ENCODE measurements around the gene SLC43A3.
A peak's percentile ranks its signal among the peaks of the same experiment; 100 is the strongest.
"Not testable (repeated sequence)": the region's sequence is repeated elsewhere in the genome, so short reads cannot be mapped to it uniquely, and the experiment has no call there.

SLC43A3 gene

DNA sequence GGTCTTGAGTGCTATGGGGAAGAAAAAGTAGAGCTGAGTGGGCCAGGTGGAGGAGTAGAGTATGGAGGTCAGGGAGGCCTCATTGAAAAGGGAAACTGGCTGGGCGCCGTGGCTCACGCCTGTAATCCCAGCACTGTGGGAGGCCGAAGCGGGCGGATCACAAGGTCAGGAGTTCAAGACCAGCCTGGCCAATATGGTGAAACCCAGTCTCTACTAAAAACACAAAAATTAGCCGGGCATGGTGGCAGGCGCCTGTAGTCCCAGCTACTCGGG is 18.1 kb upstream of the SLC43A3 start:
- H3K4me1 Mint-ChIP-seq (ENCODE audit: low read depth); H3K27ac Mint-ChIP-seq; H3K36me3 Mint-ChIP-seq; H3K4me3 Mint-ChIP-seq; H3K27me3 Mint-ChIP-seq; H3K9me3 Mint-ChIP-seq (ENCODE audit: low read depth): not testable (repeated sequence)

DNA sequence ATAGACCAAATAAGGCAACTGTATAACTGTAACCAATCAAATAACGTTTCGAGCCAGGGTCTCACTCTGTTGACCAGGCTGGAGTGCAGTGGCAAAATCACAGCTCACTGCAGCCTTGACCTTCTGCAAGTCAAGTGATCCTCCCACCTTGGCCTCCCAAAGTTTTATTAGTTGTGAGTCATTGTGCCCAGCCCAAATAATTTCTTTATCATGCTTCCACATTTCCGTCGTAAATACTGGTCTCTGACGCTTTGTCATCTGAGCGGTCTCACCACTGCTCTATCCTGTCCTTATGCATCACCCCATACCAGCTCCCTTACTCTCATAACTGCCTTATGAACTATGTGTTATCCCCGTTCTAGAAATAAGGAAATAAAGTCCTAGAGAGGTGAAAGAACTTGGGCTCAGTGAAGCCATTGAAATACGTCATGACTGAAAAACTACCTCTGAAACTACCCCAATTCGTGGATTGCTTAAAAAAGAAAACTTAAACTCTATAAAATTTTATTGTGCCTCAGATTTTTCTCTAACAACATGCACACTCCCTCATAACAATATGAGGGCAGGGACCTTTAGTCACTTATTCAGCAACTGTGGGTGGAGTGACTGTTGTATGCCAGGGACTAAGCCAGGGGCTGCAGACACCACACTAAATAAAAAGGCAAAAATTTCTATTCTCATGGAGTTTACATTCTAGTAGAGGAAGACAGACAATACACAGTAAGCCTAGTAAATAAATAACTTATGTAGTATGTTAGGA is 17.6 kb upstream of the SLC43A3 start:
- peaks cover 3% of the 10 kb centered on the region for H3K27me3 Mint-ChIP-seq
- H3K9me3 Mint-ChIP-seq (ENCODE audit: low read depth), result no peaks in the 10 kb centered on the region
- no peaks in the 10 kb centered on the region for H3K4me1 Mint-ChIP-seq (ENCODE audit: low read depth)
- no peak overlapping the region for H3K4me3 Mint-ChIP-seq
- H3K27ac Mint-ChIP-seq, result no peak overlapping the region
- H3K36me3 Mint-ChIP-seq, result no peaks in the 10 kb centered on the region

DNA sequence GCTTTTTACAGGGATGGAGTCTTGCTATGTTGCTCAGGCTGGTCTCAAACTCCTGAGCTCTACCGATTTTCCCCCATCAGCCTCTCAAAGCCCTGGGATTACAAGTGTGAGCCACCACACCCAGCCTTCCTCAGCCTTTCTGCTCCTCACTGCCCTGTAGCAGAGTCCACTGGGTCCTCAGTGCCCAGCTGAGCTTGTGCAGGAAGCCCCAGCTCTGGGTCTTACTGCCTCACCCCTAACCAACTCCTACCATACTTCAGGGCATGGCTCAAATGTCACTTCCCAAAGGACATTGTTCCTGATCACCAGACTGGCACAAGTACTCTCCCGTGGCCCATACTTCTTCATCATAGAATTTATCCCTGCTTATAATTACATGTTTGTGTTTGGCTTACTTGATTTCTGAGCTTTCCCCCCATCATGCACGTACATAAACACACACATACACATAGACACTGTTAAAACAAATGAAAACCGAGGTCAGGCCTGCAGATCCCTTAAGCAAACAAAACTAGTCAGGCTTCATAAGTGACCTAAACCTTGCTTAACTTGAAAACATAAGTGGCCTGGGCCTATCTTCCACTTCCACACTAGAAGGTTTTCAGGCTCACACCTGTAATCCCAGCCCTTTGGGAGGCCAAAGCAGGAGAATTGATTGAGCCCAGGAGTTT is 14.0 kb upstream of the SLC43A3 start:
- Mint-ChIP-seq H3K9me3 (ENCODE audit: low read depth) (no peaks in the 10 kb centered on the region), H3K27me3 (no peaks in the 10 kb centered on the region), H3K36me3 (no peaks in the 10 kb centered on the region), H3K4me1 (ENCODE audit: low read depth) (no peaks in the 10 kb centered on the region), H3K27ac (no peak overlapping the region), H3K4me3 (no peak overlapping the region)

DNA sequence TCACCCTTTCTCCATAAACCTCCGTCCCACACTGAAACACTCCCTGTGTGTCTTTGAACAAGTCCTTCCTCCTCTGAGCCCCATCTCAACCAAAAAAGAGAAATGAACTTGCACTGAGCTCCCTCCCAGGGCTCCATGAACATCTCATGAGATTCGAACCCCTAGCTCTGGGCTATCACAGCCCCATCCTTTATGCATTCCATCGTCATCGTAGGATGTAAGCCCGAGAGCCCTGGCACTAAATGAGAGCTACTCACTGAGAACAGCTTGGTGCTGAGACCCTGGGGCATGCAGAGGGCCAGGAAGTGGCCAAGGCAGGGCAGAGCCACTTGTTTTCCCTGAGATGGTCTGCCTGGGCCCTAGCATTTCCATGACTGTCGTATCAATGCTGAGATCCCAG is 12.9 kb upstream of the SLC43A3 start:
- Mint-ChIP-seq H3K9me3 (ENCODE audit: low read depth) (no peaks in the 10 kb centered on the region), H3K27me3 (no peaks in the 10 kb centered on the region), H3K4me3 (no peak overlapping the region), H3K27ac (no peak overlapping the region), H3K36me3 (no peaks in the 10 kb centered on the region), H3K4me1 (ENCODE audit: low read depth) (no peaks in the 10 kb centered on the region)

DNA sequence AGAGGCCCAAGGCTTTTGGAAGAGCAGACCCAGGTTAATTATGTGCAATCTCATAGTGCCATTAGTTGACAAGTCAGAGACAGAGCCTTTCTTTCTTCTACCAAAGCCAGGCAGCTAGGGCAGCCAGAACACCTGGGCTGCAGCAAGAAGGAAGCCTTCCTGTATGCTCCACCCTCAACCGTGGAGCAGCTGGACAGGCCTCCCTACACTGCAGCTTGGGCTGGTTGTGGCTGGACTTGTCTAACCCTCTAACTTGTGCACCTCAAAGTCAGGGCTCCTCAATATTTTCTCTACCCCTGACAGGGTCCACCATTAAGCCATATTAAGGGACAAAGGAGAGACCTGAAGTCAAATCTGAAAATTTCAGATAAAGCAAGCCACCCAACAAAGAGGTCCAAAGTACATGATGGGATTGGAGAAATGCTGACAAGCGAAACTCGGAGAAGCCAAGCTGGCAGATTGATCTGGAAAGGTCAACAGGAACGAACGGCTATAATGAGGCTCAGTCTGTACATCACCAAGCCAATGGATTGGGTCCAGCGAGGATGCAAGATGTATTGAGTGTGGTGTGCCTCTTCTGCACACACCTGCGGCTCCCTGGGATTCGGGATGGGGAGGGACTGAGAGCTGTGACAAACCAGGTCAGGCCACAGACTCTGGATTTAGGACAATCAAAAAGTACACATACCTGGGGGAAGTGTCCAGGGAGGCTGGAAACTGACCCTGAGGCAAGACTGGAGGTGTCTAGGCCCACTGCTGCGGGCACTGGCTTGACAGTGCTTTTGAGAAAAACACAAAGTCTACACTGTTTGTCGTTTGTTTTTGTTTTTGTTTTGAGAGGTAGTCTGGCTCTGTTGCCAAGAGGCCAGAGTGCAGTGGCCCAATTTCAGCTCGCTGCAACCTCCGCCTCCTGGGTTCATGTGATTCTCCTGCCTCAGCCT is 11.7 kb upstream of the SLC43A3 start:
- Mint-ChIP-seq H3K4me3 (no peak overlapping the region), H3K4me1 (ENCODE audit: low read depth) (no peaks in the 10 kb centered on the region), H3K27me3 (no peaks in the 10 kb centered on the region), H3K9me3 (ENCODE audit: low read depth) (no peaks in the 10 kb centered on the region), H3K27ac (no peak overlapping the region), H3K36me3 (no peaks in the 10 kb centered on the region)

DNA sequence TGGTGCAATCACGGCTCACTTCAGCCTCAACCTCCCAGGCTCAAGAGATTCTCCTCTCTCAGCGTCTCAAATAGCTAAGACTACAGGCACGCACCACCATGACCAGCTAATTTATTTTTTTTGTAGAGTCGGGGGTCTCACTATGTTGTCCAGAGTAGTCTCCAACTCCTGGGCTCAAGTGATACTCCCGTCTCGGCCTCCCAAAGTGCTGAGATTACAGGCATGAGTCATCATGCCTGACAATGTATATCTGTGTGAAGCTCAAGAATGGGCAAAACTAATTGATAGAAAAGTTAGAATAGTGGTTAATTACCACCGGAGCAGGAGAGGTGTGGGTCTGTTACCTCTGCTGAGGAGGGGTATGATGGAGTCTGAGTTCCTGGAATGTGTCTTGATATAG is 9.1 kb upstream of the SLC43A3 start:
- peaks cover 1% of the 10 kb centered on the region for H3K4me1 Mint-ChIP-seq (ENCODE audit: low read depth)

DNA sequence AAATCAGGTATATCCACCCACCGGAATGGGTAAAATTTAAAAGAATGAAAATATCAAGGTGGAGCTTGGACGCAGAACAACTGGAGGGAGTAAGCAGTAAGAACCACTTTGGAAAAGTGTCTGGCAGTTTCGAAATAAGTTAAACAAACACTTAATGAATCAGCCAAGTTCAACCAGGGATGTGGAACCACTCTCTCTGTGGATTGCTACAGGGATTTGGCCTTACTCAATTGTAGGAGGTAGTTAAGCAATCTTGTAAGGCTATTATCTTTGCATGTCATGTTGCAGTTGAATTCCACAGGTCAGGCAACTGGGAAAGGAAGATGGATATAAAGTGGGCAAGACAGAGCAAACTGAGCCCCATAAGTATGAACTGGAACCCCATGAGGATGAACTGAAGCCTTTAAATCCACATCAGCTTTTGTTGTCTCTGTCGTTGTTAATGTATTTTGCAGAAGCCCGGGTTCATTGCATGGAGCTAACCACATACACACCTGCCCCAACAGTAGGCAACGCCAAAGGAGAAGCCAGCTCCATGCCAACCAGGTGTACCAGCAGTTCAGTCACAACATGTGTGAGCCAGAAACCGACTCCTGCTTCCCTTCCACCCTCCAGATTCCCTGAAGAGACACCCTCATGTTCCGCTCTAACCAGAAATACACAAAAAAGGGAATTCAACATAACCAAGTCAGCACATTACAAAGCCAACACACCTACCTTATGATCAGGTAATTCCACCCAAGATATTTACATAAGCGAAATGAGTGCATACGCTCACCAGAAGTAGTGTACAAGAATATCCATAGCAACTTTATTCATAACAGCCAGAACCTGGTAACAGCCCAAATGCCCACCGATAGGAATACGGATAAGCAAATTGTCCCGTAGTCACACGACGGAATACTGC is 8.0 kb upstream of the SLC43A3 start:
- peaks cover 1% of the 10 kb centered on the region for H3K4me1 Mint-ChIP-seq (ENCODE audit: low read depth)
- no peaks in the 10 kb centered on the region for H3K36me3 Mint-ChIP-seq
- H3K27ac Mint-ChIP-seq, result no peak overlapping the region
- no peaks in the 10 kb centered on the region for H3K27me3 Mint-ChIP-seq
- H3K9me3 Mint-ChIP-seq (ENCODE audit: low read depth), result no peaks in the 10 kb centered on the region
- H3K4me3 Mint-ChIP-seq, result no peak overlapping the region

More for the DNA sequence above, 9.1 kb upstream of the SLC43A3 start:
- Mint-ChIP-seq H3K4me3 (no peak overlapping the region), H3K36me3 (no peaks in the 10 kb centered on the region), H3K27me3 (no peaks in the 10 kb centered on the region), H3K27ac (no peak overlapping the region), H3K9me3 (ENCODE audit: low read depth) (no peaks in the 10 kb centered on the region)

DNA sequence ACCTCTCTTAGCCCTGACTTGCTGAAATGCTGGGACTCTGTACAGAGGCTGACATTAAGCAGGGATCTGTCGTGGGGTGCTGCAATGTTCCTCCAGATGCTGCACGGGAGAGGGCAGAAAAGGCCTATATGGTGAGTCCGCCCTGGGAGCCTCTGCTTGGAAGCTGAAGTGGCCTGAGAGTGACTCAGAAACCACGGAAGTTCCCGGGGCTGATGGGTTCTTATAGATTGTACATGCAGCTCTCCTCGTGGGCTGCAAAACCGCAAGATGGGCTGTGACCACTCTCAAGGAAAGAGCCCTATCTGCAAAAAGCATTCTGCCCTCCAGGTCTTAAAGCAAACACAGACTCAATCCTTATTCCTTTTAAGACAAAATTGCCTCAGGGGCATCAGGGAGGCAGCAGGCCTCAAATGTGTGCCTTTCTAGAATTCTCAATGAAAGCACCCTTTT is 5.8 kb upstream of the SLC43A3 start:
- Mint-ChIP-seq H3K9me3 (ENCODE audit: low read depth) (no peaks in the 10 kb centered on the region), H3K27me3 (no peaks in the 10 kb centered on the region), H3K27ac (no peak overlapping the region), H3K4me3 (no peak overlapping the region), H3K36me3 (no peaks in the 10 kb centered on the region), H3K4me1 (ENCODE audit: low read depth) (peaks cover 3% of the 10 kb centered on the region)

DNA sequence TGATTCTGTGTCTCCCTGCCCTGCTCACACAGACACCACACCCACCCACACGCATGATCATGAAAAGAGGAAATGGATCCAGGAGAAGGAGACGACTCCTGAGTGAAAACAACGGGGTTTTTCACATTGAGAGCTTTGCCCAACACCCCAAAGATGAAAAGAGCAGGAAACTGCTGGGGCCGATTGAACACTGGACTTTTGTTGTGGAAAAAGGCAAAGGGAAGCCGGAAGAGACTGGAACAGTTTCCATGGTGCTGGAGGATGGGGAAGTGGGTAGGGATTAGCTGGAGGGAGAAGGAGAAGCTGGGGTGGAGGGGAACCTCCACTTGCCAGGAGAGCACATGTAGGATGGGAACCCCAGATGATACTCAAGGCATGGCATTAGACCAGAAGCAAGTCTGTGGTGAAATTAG is 5.2 kb upstream of the SLC43A3 start:
- Mint-ChIP-seq H3K27me3 (no peaks in the 10 kb centered on the region), H3K27ac (no peak overlapping the region), H3K36me3 (no peaks in the 10 kb centered on the region), H3K4me1 (ENCODE audit: low read depth) (peaks cover 9% of the 10 kb centered on the region), H3K4me3 (no peak overlapping the region), H3K9me3 (ENCODE audit: low read depth) (no peaks in the 10 kb centered on the region)

DNA sequence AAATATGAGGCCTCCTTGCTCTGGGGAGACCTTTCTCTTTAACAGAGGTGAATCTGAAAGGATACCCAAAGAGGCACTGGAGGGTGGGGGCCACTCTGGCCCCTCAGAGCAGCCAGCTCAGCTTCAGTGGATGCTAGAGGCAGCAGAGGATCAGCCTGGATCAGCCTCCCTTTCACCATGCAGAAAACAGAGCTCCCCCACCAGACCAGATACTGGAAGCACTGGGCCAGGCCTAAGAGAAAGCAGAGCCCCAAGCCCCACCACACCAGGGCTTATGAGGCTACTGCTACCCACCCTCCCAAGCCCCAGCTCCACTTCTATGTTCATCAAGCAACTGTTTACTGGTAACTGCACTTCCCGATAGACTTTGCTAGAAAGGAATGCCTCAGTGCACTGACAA is 4.0 kb upstream of the SLC43A3 start:
- H3K36me3 Mint-ChIP-seq, result peaks cover 4% of the 10 kb centered on the region
- H3K4me1 Mint-ChIP-seq (ENCODE audit: low read depth), result peaks cover 16% of the 10 kb centered on the region
- no peaks in the 10 kb centered on the region for H3K27me3 Mint-ChIP-seq
- H3K9me3 Mint-ChIP-seq (ENCODE audit: low read depth), result no peaks in the 10 kb centered on the region
- no peak overlapping the region for H3K4me3 Mint-ChIP-seq
- no peak overlapping the region for H3K27ac Mint-ChIP-seq

DNA sequence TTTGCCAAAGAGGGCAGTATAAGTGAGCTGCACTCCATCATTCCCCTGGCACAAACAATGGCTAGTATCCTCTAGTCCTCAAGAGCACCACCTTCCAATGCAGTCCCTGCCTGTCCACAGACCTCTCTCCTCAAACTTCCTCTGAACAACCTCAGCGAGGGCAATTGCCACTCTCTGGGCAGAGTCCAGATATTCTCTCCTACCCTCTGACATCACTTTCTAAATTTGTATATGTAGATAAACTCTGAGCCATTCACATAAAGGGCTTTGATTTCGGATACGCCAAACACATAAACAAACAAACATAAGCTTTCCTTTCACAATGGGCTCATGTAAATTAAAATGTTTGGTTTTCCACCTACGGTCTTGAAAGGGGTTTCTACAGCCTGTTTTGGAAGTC is 3.0 kb upstream of the SLC43A3 start:
- Mint-ChIP-seq H3K27me3 (no peaks in the 10 kb centered on the region), H3K4me3 (no peak overlapping the region), H3K27ac (no peak overlapping the region)

DNA sequence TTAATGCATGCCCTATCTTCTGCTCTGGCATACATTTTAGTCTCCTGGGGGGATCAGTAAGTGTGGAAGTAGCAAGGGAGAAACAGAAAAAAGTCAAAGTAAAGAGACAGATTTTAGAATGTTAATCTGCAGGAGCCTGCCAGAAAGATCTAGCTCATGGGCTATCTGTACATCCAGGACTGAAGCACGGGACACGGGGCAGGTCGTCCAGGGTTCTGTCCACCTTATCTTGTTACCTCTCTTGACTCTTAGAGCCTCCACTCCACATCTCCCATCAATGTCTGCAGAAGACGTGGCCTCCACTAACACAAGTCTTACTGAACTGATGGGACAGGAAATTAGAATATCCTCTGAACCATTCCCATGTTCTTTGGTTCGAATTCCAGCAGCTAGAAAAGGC is 1.7 kb upstream of the SLC43A3 start:
- H3K9me3 Mint-ChIP-seq (ENCODE audit: low read depth), result no peaks in the 10 kb centered on the region
- H3K4me1 Mint-ChIP-seq (ENCODE audit: low read depth), result peaks cover 33% of the 10 kb centered on the region
- no peak overlapping the region for H3K4me3 Mint-ChIP-seq
- no peaks in the 10 kb centered on the region for H3K27me3 Mint-ChIP-seq
- H3K36me3 Mint-ChIP-seq, result peaks cover 13% of the 10 kb centered on the region
- no peak overlapping the region for H3K27ac Mint-ChIP-seq

More for the DNA sequence above, 3.0 kb upstream of the SLC43A3 start:
- Mint-ChIP-seq H3K36me3 (peaks cover 6% of the 10 kb centered on the region), H3K4me1 (ENCODE audit: low read depth) (peaks cover 24% of the 10 kb centered on the region), H3K9me3 (ENCODE audit: low read depth) (no peaks in the 10 kb centered on the region)

DNA sequence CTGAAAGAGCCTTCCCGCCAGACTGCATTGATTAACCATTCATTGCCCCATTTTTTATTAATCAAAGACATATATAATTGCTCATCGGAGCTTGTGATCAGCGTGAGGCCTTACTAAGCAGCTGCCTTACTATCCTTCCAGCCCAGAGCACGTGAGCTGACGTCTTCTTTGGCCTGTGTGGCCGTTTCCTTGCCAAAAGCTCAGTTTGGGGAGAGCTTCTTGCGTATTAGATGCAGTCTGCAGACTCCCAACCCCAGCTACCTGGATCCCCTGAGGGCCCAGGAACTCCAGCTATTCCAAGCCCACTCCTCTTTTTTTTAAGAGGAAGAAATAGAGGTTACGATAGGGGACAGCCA is 784 bp upstream of the SLC43A3 start:
- peak overlapping the region; percentile 96 for H3K27ac Mint-ChIP-seq
- peaks cover 39% of the 10 kb centered on the region for H3K4me1 Mint-ChIP-seq (ENCODE audit: low read depth)
- peak overlapping the region; percentile 95 for H3K4me3 Mint-ChIP-seq
- H3K36me3 Mint-ChIP-seq, result peaks cover 20% of the 10 kb centered on the region
- H3K9me3 Mint-ChIP-seq (ENCODE audit: low read depth), result no peaks in the 10 kb centered on the region
- H3K27me3 Mint-ChIP-seq, result no peaks in the 10 kb centered on the region

DNA sequence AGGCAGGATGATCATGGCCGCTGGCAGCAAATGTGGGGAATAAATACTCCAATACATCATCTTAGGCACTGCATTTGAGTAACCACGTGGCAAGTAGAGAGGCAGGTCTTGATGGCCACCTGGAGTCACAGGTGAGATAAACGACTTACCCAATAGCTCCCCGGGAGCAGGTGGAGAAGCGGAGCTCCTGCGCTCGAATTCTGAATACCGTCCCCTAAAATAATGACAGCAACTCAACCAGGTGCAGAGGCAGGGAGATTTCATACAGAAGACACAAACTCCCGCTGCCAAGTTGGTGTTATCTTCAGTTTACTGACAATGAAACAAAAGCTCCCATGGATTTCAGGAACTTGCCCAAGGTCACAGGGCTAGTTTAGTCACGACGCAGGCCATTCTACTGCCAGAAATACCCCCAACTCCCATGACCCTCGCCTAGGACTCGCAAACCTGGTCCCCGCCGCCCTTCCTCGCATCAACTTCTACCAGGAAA is 437 bp downstream of the SLC43A3 start:
- Mint-ChIP-seq H3K36me3 (peaks cover 27% of the 10 kb centered on the region), H3K27ac (peak overlapping the region; percentile 96), H3K9me3 (ENCODE audit: low read depth) (no peaks in the 10 kb centered on the region), H3K27me3 (no peaks in the 10 kb centered on the region), H3K4me1 (ENCODE audit: low read depth) (peaks cover 43% of the 10 kb centered on the region), H3K4me3 (peak overlapping the region; percentile 95)

All from activated naive CD8-positive, alpha-beta T cell (primary cell).